Activated CD8-positive, alpha-beta memory T cell treated with anti-CD3 and anti-CD28 coated beads, Interleukin-2, amount 10 ng/mL, durations not matched to agents 7 days and 5 days (primary cell): ENCODE results near the gene ZXDC. TPM values are rescaled to one million over a fixed set of nuclear protein-coding genes. Genes with fewer than 3 reads are reported as not detected.

Source experiments
- ATAC-seq: fragments of 150-1000 bp; cut with Tn5 transposase; one replicate; pipeline ENCODE4 v1.10.0; 2021; ENCODE audit warnings: moderate library complexity
- CTCF ChIA-PET: fragments of 350-600 bp; sonication (Branson Sonifier 250); formaldehyde crosslinking; loops from one replicate; lab custom pipeline; 2021; ENCODE audit warnings: antibody characterized with exemption; lab: Charles Lee
- DNase-seq: peaks from one replicate; pipeline ENCODE4 v3.0.0-alpha.2; 2020
- H3K27ac Mint-ChIP-seq: one replicate; pipeline ENCODE4 v1.8.0; 2021; ENCODE audit warnings: mild to moderate bottlenecking, mixed read lengths
- H3K27me3 Mint-ChIP-seq: one replicate; pipeline ENCODE4 v1.8.0; 2021; ENCODE audit warnings: mixed read lengths
- H3K36me3 Mint-ChIP-seq: one replicate; pipeline ENCODE4 v1.8.0; 2021; ENCODE audit warnings: mild to moderate bottlenecking, mixed read lengths
- H3K4me1 Mint-ChIP-seq: one replicate; pipeline ENCODE4 v1.8.0; 2021; ENCODE audit warnings: mixed read lengths
- H3K4me3 Mint-ChIP-seq: one replicate; pipeline ENCODE4 v1.8.0; 2021; ENCODE audit warnings: mild to moderate bottlenecking, moderate library complexity, mixed read lengths
- H3K9me3 Mint-ChIP-seq: one replicate; pipeline ENCODE4 v1.8.0; 2022; ENCODE audit warnings: low read depth, mixed read lengths
- total RNA-seq, 2 experiments: library from RNA; stranded (reverse); gene quantifications; one replicate each; pipeline ENCODE4 v1.2.3, GENCODE V29; 2021

Gene ZXDC
- total RNA-seq, 2 experiments from 2014 or later = 21.5 to 22.7 TPM

GRCh38 chr3:126402666-126403302 lies 72.9 kb downstream of the ZXDC start:
- peaks cover 4% of the 10 kb centered on the region for H3K27me3 Mint-ChIP-seq
- DNase-seq (no peak), ATAC-seq (no peak)
- no peaks in the 10 kb centered on the region for H3K9me3 Mint-ChIP-seq
- H3K27ac Mint-ChIP-seq = no peak overlapping the region
- no peaks in the 10 kb centered on the region for H3K4me1 Mint-ChIP-seq
- H3K36me3 Mint-ChIP-seq = no peaks in the 10 kb centered on the region
- CTCF ChIA-PET = no interaction called here
- H3K4me3 Mint-ChIP-seq = no peak overlapping the region

GRCh38 chr3:126402178-126402577 lies 73.5 kb downstream of the ZXDC start:
- no peaks in the 10 kb centered on the region for H3K36me3 Mint-ChIP-seq

GRCh38 chr3:126401611-126402160 lies 74.0 kb downstream of the ZXDC start:
- ATAC-seq = no peak
- no peaks in the 10 kb centered on the region for H3K4me1 Mint-ChIP-seq

More at GRCh38 chr3:126402178-126402577, 73.5 kb downstream of the ZXDC start:
- DNase-seq = no peak
- no peak for ATAC-seq
- CTCF ChIA-PET = no interaction called here
- peaks cover 4% of the 10 kb centered on the region for H3K27me3 Mint-ChIP-seq
- no peaks in the 10 kb centered on the region for H3K4me1 Mint-ChIP-seq
- no peak overlapping the region for H3K27ac Mint-ChIP-seq
- H3K4me3 Mint-ChIP-seq = no peak overlapping the region
- no peaks in the 10 kb centered on the region for H3K9me3 Mint-ChIP-seq

GRCh38 chr3:126399756-126400155 lies 75.9 kb downstream of the ZXDC start:
- H3K4me3 Mint-ChIP-seq = no peak overlapping the region
- H3K4me1 Mint-ChIP-seq = no peaks in the 10 kb centered on the region
- H3K27ac Mint-ChIP-seq = no peak overlapping the region
- H3K27me3 Mint-ChIP-seq = peaks cover 13% of the 10 kb centered on the region
- H3K9me3 Mint-ChIP-seq = no peaks in the 10 kb centered on the region
- CTCF ChIA-PET = no interaction called here
- no peak for DNase-seq
- no peak for ATAC-seq
- H3K36me3 Mint-ChIP-seq = no peaks in the 10 kb centered on the region

More at GRCh38 chr3:126401611-126402160, 74.0 kb downstream of the ZXDC start:
- Mint-ChIP-seq H3K36me3 (no peaks in the 10 kb centered on the region), H3K27me3 (peaks cover 4% of the 10 kb centered on the region), H3K9me3 (no peaks in the 10 kb centered on the region), H3K4me3 (no peak overlapping the region), H3K27ac (no peak overlapping the region)
- no peak for DNase-seq
- CTCF ChIA-PET = no interaction called here

- Mint-ChIP-seq H3K9me3 (no peaks in the 10 kb centered on the region), H3K4me1 (no peaks in the 10 kb centered on the region), H3K36me3 (no peaks in the 10 kb centered on the region), H3K4me3 (no peak overlapping the region), H3K27ac (no peak overlapping the region), H3K27me3 (peaks cover 15% of the 10 kb centered on the region)
- DNase-seq = no peak
- CTCF ChIA-PET = no interaction called here
- no peak for ATAC-seq
Measured at GRCh38 chr3:126399351-126399735, 76.3 kb downstream of the ZXDC start.

- H3K36me3 Mint-ChIP-seq = no peaks in the 10 kb centered on the region
- CTCF ChIA-PET = no interaction called here
- no peak for ATAC-seq
- no peak for DNase-seq
- no peak overlapping the region for H3K4me3 Mint-ChIP-seq
- no peak overlapping the region for H3K27ac Mint-ChIP-seq
- H3K9me3 Mint-ChIP-seq = no peaks in the 10 kb centered on the region
- H3K4me1 Mint-ChIP-seq = no peaks in the 10 kb centered on the region
- H3K27me3 Mint-ChIP-seq = peaks cover 19% of the 10 kb centered on the region
Measured at GRCh38 chr3:126398423-126399350, 77.0 kb downstream of the ZXDC start.

GRCh38 chr3:126397610-126398422 lies 77.9 kb downstream of the ZXDC start:
- DNase-seq (no peak), ATAC-seq (no peak)
- H3K27me3 Mint-ChIP-seq = peaks cover 28% of the 10 kb centered on the region
- H3K9me3 Mint-ChIP-seq = no peaks in the 10 kb centered on the region
- CTCF ChIA-PET = interaction anchor here (1.4 kb wide), 1 partner anchor 40 kb away, joined by 3 read pairs; no protein-coding TSS in a partner anchor
- no peaks in the 10 kb centered on the region for H3K4me1 Mint-ChIP-seq
- H3K4me3 Mint-ChIP-seq = no peak overlapping the region
- no peaks in the 10 kb centered on the region for H3K36me3 Mint-ChIP-seq
- no peak overlapping the region for H3K27ac Mint-ChIP-seq

GRCh38 chr3:126396536-126396935 lies 79.2 kb downstream of the ZXDC start:
- H3K9me3 Mint-ChIP-seq = no peaks in the 10 kb centered on the region
- ATAC-seq = no peak
- CTCF ChIA-PET = interaction anchor here (1.4 kb wide), 1 partner anchor 39 kb away, joined by 3 read pairs; no protein-coding TSS in a partner anchor
- peaks cover 38% of the 10 kb centered on the region for H3K27me3 Mint-ChIP-seq
- no peak overlapping the region for H3K27ac Mint-ChIP-seq
- H3K36me3 Mint-ChIP-seq = no peaks in the 10 kb centered on the region
- no peak overlapping the region for H3K4me3 Mint-ChIP-seq
- H3K4me1 Mint-ChIP-seq = no peaks in the 10 kb centered on the region
- no peak for DNase-seq

- H3K36me3 Mint-ChIP-seq = no peaks in the 10 kb centered on the region
- H3K9me3 Mint-ChIP-seq = no peaks in the 10 kb centered on the region
- CTCF ChIA-PET = interaction anchor here (1.0 to 1.4 kb wide), 2 partner anchors 38 to 262 kb away, joined by 3 read pairs; no protein-coding TSS in a partner anchor
- peaks cover 43% of the 10 kb centered on the region for H3K27me3 Mint-ChIP-seq
- no peak overlapping the region for H3K27ac Mint-ChIP-seq
- ATAC-seq (no peak), DNase-seq (no peak)
- H3K4me3 Mint-ChIP-seq = no peak overlapping the region
- peaks cover 2% of the 10 kb centered on the region for H3K4me1 Mint-ChIP-seq
Measured at GRCh38 chr3:126395846-126396513, 79.7 kb downstream of the ZXDC start.

- ATAC-seq = no peak
- peaks cover 46% of the 10 kb centered on the region for H3K27me3 Mint-ChIP-seq
Measured at GRCh38 chr3:126394977-126395321, 80.7 kb downstream of the ZXDC start.

GRCh38 chr3:126394179-126394976 lies 81.3 kb downstream of the ZXDC start, which contains the start of gene CFAP100:
Gene CFAP100 (plus strand): TSS chr3:126394909. CDS start chr3:126396001, 1,092 bp downstream.
- peaks cover 51% of the 10 kb centered on the region for H3K27me3 Mint-ChIP-seq
- CTCF ChIA-PET = interaction anchor here (1.0 kb wide), 1 partner anchor 260 kb away, joined by 3 read pairs; no protein-coding TSS in a partner anchor
- H3K4me3 Mint-ChIP-seq = no peak within 1 kb of the TSS
- H3K9me3 Mint-ChIP-seq = no peaks in the 10 kb centered on the region
- no peaks in the 10 kb centered on the region for H3K36me3 Mint-ChIP-seq
- peaks cover 13% of the 10 kb centered on the region for H3K4me1 Mint-ChIP-seq
- ATAC-seq = no peak
- H3K27ac Mint-ChIP-seq = no peak within 1 kb of the TSS
- no peak for DNase-seq

More at GRCh38 chr3:126394977-126395321, 80.7 kb downstream of the ZXDC start:
- no peaks in the 10 kb centered on the region for H3K36me3 Mint-ChIP-seq
- CTCF ChIA-PET = interaction anchor here (1.0 kb wide), 1 partner anchor 261 kb away, joined by 3 read pairs; no protein-coding TSS in a partner anchor
- DNase-seq = no peak
- no peak overlapping the region for H3K4me3 Mint-ChIP-seq
- H3K9me3 Mint-ChIP-seq = no peaks in the 10 kb centered on the region
- no peak overlapping the region for H3K27ac Mint-ChIP-seq
- H3K4me1 Mint-ChIP-seq = peaks cover 9% of the 10 kb centered on the region

GRCh38 chr3:126393563-126393962 lies 82.1 kb downstream of the ZXDC start:
- no peak for DNase-seq
- Mint-ChIP-seq H3K27me3 (peaks cover 54% of the 10 kb centered on the region), H3K4me1 (peaks cover 14% of the 10 kb centered on the region), H3K9me3 (no peaks in the 10 kb centered on the region), H3K36me3 (no peaks in the 10 kb centered on the region), H3K4me3 (no peak overlapping the region), H3K27ac (no peak overlapping the region)
- CTCF ChIA-PET = no interaction called here
- ATAC-seq = no peak
